ENCODE results near the gene RPS6KB2. TPM values are rescaled to one million over a fixed set of nuclear protein-coding genes. Genes with fewer than 3 reads are reported as not detected.

The RPS6KB2 gene
- total and polyA plus RNA-seq, 10 of the 15 experiments (the other 5 are each of a cell fraction or from before 2014, with no cell fraction given), result 0.39 to 101 (median 58.4) TPM

- TF ChIP-seq ZNF592 (IDR thresholded peaks at IDR 0.05) (no peak), IRF5 (IDR thresholded peaks at IDR 0.05; ENCODE audit: borderline replicate concordance) (no peak), SMAD1 (IDR thresholded peaks at IDR 0.05; ENCODE audit: low read depth, partially characterized antibody) (no peak), KDM1A (IDR thresholded peaks at IDR 0.05; ENCODE audit: borderline replicate concordance) (no peak), EP300 (IDR thresholded peaks at IDR 0.05; ENCODE audit: borderline replicate concordance in 1 of 2, control insufficient read depth in 1 of 2, low read depth in 2 of 2, low read length in 2 of 2) (no peak), EGR1 (IDR thresholded peaks at IDR 0.05; ENCODE audit: borderline replicate concordance in 1 of 2, low read depth in 2 of 2, low read length in 2 of 2) (no peak), RAD21 (IDR thresholded peaks at IDR 0.05; ENCODE audit: insufficient read depth, low read depth, low read length) (0 out of 2 replicates have a peak, but pooled peaks have one; percentile 23), NFYB (IDR thresholded peaks at IDR 0.05; ENCODE audit: insufficient read depth, low read depth, low read length) (no peak), NR2C1 (IDR thresholded peaks at IDR 0.05) (no peak), RBBP5 (conservative IDR thresholded peaks at IDR 0.05) (no peak), SPI1 (IDR thresholded peaks at IDR 0.05; ENCODE audit: borderline replicate concordance, insufficient read depth, low read depth, low read length) (no peak), NR2C2 (IDR thresholded peaks at IDR 0.05; ENCODE audit: borderline replicate concordance, control insufficient read depth, insufficient read length, low read depth) (no peak), EZH2 (IDR thresholded peaks at IDR 0.05; ENCODE audit: borderline replicate concordance, control insufficient read depth, low read depth, low read length) (no peak), NR2F1 (conservative IDR thresholded peaks at IDR 0.05) (no peak), JUNB (IDR thresholded peaks at IDR 0.05) (no peak), ASH2L (IDR thresholded peaks at IDR 0.05; ENCODE audit: borderline replicate concordance, low read depth) (no peak), BHLHE40 (IDR thresholded peaks at IDR 0.05; ENCODE audit: borderline replicate concordance in 1 of 2, low read depth in 2 of 2, low read length in 1 of 2) (no peak), YBX1 (IDR thresholded peaks at IDR 0.05) (no peak), E2F8 (IDR thresholded peaks at IDR 0.05; ENCODE audit: low read depth, partially characterized antibody) (no peak), PML (IDR thresholded peaks at IDR 0.05; ENCODE audit: low read length) (no peak)
- TF ChIP-seq, protein P1, sequence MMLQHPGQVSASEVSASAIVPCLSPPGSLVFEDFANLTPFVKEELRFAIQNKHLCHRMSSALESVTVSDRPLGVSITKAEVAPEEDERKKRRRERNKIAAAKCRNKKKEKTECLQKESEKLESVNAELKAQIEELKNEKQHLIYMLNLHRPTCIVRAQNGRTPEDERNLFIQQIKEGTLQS (IDR thresholded peaks at IDR 0.05; ENCODE audit: borderline replicate concordance, extremely low read depth, low read depth, low read length), result no peak
Observed at GRCh38 chr11:67381244-67381972, 46.9 kb upstream of the RPS6KB2 start (continued).
